Posterior vena cava (tissue), 2 donors: ENCODE measurements around the gene ERC2. TPM values are rescaled to one million over a fixed set of nuclear protein-coding genes. Genes with fewer than 3 reads are reported as not detected.

Experiments used
- DNase-seq: peaks from one replicate; pipeline ENCODE4 v3.0.0-alpha.2; 2020; ENCODE audit warnings: low spot score
- intact Hi-C, 2 donors: fragments of 100-400 bp; cut with DNase I; formaldehyde crosslinking; loops; one replicate each; pipeline versions ENCODE4 v1.14.1 to v1.14.2; 2022 to 2023
- total RNA-seq, 2 donors: library from RNA; stranded (reverse); fragmentation: NEBNext Ultra II Directional; extraction: Animal tissue kit (Norgen Biotek cat#: 25700); gene quantifications; one replicate each; pipeline ENCODE4 v1.2.1, GENCODE V29; 2021
- donor health status: DM: yes; HTN: yes; CAD: no.
- donor health status: DM: yes; HTN: yes; CAD: no.

ERC2 gene
- total RNA-seq, 2 donors from 2014 or later = 0.14 TPM

GRCh38 chr3:56379723-56380287 is 88.5 kb downstream of the ERC2 start:
- intact Hi-C loops = no loop called here
- no peak for DNase-seq

- intact Hi-C loops = no loop called here
- no peak for DNase-seq
Measured at GRCh38 chr3:56375654-56376053, 92.6 kb downstream of the ERC2 start.

DNA sequence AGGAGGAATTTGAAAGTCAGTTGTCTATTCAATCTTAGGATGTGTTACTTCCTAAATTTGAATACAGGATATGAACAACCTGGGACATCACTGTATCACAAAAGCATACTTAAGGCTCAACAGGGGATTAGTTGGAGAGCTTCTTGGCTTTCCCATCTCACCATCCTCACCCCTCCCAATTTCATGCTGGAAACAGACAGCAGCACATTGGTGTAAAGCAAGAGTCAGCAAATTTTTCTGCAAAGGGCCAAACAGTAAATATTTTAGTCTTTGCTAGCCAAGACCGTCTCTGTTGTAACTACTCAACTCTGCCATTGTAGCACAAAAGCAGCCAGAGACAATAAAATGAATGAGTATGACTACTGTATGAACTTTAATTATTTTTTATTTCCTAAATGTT is 94.9 kb downstream of the ERC2 start:
- intact Hi-C loops = no loop called here
- DNase-seq = no peak

DNA sequence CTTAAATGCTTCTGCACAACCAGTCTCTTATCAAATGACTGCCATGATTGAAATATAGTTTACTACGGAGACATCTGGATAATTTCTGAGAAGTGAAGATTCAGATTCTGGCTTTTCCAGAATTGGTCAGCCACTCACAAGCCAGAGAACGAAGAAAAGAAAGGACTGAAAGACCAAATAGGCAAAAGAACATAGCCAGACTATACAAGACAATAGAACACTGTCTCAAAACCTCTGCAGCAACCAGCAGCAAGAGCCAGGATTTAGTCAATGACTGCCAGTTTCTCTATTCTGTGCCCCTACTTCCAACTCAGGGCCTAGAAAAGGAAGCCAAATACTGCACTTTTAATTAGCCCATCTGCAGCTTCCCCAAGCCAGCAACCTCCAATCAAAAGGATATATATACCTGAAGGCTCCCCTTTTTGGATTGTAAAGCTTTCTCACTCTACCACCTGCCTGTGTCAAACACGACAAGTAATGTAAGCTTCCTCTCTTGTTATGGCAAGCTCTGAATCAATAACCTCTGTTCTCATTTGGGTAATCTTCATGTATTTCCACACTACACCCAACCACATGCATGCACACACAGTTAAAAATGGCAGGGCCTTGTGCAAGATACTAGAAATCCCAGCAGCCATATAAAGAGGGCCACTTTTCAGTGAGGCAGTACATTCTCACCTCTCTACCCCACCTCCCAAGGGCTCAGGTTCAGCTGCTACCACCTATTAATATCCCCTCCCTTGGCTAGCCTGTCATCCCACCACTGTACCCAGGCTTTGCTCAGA is 97.1 kb downstream of the ERC2 start:
- intact Hi-C loops = no loop called here
- no peak for DNase-seq

- DNase-seq = no peak
- intact Hi-C loops = no loop called here
Measured at GRCh38 chr3:56369914-56370313, 98.4 kb downstream of the ERC2 start.

GRCh38 chr3:56368846-56369245 is 99.4 kb downstream of the ERC2 start:
- DNase-seq = no peak
- intact Hi-C loops = no loop called here

DNA sequence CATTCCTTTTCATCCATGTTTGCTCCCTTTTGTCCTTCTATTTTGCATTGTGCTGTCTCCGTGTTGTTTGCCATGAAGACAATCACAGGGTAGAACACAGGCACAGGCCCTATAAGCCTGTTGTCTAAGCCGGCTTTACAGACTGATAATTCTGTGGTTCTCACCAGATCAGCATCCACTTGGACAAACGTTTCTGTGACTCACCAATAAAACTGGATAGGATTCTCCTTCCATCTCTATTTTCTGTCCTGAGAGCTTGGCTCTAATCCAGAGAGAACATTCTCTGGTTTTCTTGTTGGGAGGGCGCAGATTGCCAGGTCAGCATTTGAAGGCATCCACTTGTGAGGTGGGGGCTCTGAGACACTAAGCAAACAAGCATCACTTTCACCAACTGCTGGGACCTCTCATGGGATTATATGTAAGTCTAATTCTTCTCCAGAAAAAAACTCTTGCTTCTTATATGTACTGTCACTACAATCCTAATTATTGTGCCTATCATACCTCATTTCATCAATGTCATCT is 101.6 kb downstream of the ERC2 start:
- no peak for DNase-seq
- intact Hi-C loops = no loop called here

DNA sequence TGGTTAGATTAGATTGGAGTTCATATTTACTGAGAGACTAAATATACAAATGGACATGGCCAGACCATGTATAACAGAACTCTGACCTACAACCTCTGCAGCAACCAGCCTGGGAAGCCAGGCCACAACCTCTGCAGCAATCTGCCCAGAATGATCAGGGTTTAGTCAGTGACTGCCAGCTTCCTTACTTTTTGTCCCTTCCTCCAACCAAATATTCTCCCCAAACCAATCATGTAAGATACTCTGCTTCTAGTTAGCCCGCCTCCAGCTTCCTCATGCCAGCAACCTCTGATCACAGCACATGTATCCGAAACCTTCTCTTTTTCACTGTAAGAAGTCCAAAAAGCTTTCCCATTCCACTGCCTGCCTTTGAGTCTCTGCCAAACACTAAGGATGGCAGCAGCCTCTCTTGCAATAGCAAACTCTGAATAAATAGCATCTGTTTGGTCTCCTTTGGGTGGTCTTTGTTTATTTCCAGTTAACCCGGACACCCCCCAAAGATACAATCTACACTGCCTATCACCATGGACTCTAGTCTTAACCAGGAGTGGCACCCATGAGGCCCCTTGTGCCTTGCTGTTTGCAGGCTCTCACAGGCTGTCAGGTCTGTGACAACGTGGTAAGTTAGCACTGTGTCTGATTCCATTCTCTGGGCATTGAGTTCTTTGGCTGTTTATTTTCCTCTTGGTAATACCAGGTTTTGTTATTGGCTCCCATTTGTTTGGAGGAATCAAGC is 102.2 kb downstream of the ERC2 start:
- no peak for DNase-seq
- intact Hi-C loops = no loop called here

GRCh38 chr3:56364665-56365064 is 103.6 kb downstream of the ERC2 start:
- DNase-seq = no peak
- intact Hi-C loops = no loop called here

GRCh38 chr3:56363720-56364119 is 104.5 kb downstream of the ERC2 start:
- DNase-seq = no peak
- intact Hi-C loops = no loop called here

DNA sequence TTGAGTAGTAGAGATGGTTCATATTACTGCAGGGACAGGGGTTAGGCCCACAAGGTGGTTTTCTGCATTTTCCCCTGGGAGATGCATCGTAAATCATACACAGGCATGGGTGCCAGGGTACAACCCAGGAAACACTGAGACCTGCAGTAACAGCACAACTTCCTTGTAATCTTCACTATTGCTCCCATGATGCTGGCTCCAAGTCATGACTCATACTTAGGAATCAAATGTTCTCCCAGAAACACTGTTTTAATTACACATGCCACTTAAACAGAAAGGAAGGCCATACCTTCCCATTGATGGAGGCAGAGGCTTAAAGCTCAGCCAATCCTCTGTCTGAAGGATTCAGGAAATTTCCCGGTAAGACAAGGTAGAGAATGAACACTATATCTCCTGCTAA is 106.5 kb downstream of the ERC2 start:
- no peak for DNase-seq
- intact Hi-C loops = no loop called here

DNA sequence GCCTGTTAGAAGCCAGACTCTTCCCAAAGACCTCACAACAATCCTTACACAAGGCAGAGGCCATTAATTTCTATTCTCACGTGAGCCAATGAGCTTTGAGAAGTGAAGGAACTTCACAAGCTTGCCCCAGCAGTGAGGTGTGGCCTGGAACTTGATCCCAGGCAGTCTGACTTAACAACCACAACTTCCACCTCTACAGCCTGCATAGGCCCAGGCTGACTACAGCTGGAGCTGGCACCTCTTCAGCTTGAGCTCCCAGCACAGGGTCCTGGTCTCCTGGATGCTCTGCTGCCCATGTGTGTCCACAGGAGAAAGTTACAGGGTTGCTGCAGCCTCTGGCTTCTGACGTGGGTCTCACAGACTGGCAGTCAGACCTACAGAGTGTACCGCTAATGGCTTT is 111.0 kb downstream of the ERC2 start:
- DNase-seq = no peak
- intact Hi-C loops = no loop called here

- DNase-seq = no peak
- intact Hi-C loops = no loop called here
Measured at GRCh38 chr3:56356808-56357207, 111.5 kb downstream of the ERC2 start.

GRCh38 chr3:56355570-56356185 is 112.6 kb downstream of the ERC2 start:
- intact Hi-C loops = no loop called here
- no peak for DNase-seq

DNA sequence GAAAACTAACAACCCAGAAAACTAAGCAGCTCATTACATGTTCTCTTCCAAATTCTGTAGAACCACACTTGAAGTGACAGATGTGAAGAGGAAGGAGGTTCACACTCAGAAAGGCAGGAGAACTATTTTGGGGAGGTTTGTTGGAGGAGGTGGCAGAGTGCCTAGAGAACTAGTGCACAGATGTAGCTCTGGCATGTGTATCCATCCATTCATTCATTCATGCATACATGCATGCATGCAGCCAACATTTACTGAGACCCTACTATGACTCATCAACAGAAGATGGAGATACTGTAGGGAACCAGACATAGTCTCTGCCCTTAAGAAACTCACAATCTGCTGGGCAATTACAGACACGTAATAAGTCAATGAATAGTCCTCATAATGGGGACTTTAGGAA is 116.7 kb downstream of the ERC2 start:
- DNase-seq = no peak

GRCh38 chr3:56347219-56347871 is 120.9 kb downstream of the ERC2 start:
- DNase-seq = no peak
- intact Hi-C loops = no loop called here

More for the DNA sequence above, 116.7 kb downstream of the ERC2 start:
- intact Hi-C loops = no loop called here

GRCh38 chr3:56342475-56342874 is 125.8 kb downstream of the ERC2 start:
- intact Hi-C loops = no loop called here
- DNase-seq = no peak

- intact Hi-C loops = no loop called here
- DNase-seq = no peak
Measured at GRCh38 chr3:56339671-56340070, 128.6 kb downstream of the ERC2 start.

GRCh38 chr3:56339244-56339643 is 129.0 kb downstream of the ERC2 start:
- DNase-seq = no peak
- intact Hi-C loops = no loop called here

GRCh38 chr3:56336023-56336422 is 132.2 kb downstream of the ERC2 start:
- DNase-seq = no peak
- intact Hi-C loops = no loop called here
